CD4-positive, alpha-beta T cell treated with Interleukin-12 subunit alpha and Interleukin-12 subunit beta, for 1 hour (primary cell): ENCODE data around the gene MRPS5.
"Not testable (repeated sequence)": the region's sequence is repeated elsewhere in the genome, so short reads cannot be mapped to it uniquely, and the experiment has no call there.

Source experiments
- DNase-seq: peaks from one replicate; pipeline ENCODE4 v3.0.0-alpha.2; 2020

Gene MRPS5

DNA sequence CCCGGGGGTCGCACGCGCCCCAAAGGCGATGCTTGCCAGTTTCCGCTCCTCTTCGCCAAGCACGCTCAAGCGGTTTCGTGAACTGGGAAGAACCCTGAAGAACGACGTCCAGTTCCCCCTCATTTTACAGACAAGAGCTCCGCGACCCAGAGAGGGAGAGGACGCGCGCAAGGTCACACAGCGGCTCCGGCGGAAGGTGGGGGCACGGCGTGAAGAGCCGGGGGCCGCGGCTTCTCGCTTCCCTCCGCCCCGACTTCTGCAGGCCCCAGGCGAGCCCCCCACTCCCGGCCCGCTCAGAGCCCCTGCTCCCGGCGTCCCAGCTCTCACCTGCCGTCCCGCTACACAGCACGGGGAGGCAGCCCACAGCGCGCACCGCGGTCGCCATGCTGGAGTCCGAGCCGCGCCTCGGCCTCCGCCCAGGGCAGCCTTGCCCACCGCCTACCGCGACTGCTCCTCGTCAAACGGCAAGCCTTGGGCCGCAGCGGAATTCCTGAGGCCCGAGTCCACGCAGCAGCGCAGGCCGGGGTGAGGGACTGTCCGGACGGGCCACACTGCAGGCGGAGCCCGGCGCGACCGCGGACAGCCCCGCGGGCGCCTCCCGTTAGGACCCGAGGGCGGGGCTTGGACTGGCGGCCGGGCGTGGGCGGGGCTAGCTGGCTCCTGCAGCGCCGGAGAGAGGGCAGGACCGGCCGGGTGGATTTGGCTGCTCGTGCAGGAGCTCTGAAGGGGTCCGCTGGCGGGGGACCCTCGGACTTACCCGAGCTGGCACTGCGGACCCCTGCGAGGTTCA lies at the start of gene MRPS5:
MRPS5 (minus strand) TSS at position 402 of the 790 bp plus-strand sequence; CDS start at position 385, 17 bp downstream.
- DNase-seq: peak; percentile 84

DNA sequence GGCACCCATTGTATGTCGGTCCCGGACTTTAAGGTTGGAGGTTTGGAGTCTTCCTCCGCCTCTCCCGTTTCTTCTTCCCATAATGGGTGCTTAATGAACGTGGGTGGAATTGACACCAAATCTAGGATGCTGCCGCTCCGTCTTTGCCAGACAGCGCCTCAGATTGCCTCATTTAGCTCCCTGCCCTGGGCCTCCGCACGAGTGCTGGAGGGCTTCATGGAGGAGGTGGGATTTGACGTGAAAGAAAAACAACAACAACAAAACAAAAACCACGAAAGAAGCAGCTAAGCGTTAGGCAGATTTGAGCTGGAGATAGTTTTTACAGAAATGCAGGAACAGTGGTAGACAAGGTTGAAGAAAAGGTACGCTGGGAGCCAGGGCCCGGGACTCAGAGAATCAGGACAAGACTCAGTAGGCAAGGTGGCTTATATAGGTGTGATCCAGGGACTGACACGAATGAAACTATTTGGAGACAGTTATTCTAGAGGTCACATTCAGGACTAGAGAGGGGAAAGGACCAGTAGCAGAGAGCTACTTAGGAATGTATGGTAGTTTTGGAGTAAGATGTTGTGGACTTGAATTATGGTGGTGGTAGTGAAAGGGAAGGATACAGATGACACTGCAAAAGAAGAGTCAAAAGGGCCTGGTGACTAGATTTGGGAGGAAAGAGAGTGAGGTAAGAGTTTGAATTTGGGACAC lies 44.6 kb upstream of the MRPS5 start:
- no peak for DNase-seq

DNA sequence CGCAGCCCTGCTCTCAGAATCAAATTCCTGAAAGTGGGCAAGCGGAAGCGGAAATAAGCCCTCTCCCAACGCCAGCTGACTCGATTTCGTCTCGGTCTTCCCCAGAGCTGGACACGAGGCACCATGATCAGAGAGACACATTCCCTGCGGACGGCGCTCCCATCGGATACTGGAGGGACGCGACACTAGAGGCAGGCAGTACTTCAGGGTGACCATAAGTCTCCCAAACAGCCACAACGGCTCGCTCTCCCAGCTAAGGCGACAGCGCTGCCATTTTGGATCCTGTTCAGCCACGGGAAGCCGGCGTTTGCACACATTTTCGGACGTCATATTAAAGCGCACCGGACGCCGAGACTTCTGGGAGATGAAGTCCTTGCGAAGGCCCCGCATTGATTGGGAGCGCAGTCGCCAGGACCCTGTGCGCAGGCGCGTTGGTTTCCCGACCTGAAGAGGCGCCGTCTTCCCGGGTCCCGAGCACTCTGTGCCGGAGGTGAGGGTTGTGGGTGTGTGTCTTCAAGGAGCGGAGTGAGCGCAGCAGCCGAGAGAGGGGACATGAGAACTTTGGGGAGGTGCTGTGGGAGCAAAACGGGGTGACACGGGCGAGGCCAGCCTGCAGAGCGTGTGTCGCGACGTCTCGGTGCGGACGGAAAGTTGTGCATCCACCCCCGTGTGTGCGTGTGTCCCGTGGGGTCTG lies 43.9 kb upstream of the MRPS5 start, which contains the start of gene ZNF2:
ZNF2 (plus strand) TSS at position 439 of the 694 bp plus-strand sequence. CDS start 10,418 bp downstream, outside the sequence.
- DNase-seq: peak; percentile 96

DNA sequence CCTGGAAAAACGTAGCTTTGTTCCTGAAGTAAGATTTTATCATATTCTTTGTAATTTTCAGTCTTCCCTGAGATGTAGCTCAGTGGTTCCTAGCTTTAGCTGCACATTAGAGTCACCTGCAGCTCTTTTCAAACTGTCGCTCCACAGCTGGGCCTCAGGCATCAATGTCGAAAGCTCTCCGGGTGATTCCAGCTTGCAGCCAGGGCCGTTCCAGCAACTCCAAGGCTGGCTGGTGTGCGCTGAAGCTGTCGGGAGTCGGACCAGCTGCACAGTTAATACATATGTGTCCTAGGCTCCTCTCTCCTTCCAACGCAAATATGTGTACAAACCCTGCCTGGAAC lies 43.4 kb upstream of the MRPS5 start:
- no peak for DNase-seq

DNA sequence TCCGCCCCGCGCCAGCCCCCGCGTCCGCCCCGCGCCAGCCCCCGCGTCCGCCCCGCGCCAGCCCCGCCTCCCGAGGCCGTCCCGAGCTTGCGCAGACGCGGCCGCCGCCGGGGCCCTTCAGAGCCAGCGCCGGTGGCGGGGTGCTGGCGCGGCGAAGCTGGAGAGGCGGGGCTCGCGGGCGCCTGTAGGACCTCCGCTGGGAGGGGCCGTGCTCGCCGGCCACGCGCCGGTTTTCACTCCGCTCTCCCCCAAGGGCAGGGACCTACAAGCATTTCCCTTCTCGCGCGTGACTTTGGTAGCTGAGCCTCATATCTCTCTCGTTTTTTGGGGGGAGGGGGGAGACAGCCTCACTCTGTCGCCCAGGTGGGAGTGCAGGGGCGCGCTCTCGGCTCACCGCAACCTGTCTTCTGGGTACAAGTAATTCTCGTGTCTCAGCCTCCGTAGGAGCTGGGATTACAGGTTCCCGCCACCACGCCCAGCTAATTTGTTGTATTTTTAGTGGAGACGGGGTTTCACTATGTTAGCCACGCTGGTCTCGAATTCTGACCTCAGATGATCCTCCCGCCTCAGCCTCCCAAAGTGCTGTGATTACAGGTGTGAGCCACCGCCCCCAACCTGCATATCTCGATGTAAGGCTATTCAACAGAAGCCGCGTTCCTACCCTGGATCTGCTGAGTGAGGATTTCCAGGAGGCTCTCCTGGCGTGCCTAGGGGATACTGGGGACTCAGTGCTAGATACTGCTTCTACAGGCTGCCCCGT lies 38.3 kb upstream of the MRPS5 start, which contains the start of gene ZNF514:
ZNF514 (minus strand) TSS at position 159 of the 760 bp plus-strand sequence. CDS start 6,595 bp downstream, outside the sequence.
- peak; percentile 84 for DNase-seq

DNA sequence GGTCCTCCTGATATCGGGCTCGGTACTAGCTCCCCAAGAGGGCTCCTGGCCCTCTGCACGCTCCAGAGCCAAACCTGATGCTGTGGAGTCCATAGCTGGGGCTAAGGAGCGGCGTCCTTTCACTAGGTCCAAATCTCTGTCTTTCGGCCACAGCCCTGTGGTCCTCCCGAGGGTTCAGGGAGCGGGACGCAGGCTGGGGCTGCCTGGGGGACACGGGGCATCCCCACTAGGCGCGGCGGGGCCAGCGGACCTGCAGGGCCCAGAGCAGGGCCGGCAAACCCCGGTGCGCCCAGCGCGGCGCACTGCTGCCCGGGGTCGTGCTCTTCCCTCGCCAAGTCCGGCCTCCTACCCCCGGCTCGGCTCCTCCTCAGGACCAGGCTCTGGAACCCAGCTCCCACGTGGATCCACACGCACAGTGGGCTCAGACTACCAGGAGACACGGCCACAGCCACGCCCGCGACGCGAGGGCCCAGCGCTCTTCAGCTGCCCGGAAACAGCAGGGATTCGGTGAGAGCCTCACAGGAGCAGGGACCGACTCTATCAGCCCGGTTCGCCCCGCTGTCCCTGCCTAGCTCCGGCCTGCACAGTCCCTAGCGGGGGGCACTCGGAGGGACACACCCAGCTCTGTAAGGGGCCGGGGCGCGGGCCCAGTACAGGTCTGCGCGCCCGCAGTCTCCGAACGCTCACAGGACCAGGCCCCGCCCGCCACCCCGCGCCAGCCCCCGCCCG lies 37.4 kb upstream of the MRPS5 start:
- no peak for DNase-seq

DNA sequence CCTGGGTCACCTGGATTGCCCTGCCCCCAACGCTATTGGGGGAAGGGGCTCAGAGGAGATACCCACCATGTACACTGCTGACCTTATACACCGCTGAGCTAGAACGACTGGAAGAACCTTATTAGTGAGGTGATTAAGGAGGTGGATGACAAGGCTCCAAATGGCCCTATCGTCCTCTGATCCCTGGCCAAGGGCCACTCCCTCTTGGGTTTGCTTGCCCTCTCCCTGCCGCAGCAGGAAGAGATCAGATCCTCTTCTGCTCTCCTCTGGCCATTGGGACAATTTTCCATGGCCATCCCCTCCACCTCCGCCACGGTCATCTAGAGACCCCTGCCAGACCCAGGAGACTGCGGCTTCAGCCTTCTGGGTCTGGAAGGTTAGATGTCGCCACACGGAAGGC lies 36.8 kb upstream of the MRPS5 start:
- DNase-seq: no peak

DNA sequence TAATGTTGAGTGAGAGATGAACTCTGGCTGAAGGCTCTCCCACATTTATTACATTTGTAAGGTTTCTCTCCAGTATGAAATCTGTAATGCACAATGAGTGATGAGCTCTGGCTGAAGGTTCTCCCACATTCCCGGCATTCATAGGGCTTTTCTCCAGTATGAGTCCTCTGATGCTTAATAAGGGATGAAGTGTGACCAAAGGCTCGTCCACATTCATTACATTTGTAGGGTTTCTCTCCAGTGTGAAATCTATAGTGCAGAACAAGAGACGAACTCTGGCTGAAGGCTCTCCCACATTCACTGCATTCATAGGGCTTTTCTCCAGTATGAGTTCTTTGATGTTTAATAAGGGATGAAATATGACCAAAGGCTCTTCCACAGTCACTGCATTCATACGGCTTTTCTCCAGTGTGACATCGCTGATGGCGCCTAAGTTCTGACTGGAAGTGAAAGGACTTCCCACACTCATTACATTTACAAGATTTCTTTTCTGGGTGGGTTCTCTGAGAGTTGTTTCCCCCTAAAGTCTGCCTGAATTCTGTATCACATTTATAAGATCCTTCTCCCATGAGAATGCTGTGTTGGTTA lies 27.9 kb upstream of the MRPS5 start:
- no peak for DNase-seq

DNA sequence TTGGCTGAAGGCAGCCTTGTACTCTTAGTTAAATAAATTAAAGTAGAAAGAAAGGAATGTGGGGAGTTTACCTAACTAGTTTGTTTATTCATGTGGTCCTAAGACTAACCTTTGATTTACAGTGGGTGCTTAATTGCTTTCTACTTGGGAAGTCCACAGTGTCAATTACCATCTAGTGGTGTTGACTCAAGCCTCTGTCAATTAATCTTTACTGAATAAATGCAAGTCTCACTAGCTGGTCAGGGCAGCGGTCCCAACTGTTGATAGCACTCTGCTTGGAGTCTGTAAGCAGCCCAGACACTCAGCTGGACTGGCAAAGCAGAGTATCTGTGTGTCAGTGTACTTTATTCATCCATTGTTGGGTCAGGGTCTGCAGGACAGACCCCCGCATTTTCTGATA lies 22.2 kb upstream of the MRPS5 start:
- DNase-seq: no peak

DNA sequence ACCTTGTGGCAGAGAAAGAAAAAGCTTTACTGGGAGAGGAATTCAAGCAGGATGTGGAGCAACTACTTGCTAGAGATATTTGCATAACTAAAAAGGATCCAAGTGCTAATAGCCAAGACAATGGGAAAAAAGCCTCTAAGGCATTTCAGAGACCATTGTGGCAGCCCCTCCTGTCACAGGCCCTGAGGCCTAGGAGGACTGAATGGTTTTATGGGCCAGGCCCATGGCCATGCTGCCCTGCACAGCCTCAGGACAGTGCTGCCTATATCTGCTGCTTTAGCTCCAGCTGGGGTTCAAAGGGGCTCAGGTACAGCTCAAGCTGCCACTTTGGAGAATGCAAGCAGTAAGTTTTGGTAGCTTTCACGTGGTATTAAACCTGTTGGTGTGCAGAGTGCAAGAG lies 17.1 kb upstream of the MRPS5 start:
- no peak for DNase-seq

DNA sequence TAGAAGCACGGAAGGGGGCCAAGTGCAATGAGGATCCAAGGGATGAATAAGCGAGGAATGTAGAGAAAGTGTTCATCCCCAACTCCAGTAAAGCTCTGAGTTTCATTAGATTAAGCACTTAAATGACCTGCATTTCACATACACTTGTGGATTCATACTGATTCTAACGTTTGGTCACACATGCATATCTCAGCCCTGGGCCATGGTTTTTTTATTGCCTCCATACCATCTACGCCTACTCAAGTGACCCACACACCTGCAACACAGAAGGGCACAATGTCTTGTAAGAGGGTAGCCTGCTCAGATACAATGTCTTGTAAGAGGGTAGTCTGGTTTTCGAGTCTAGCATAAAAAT lies 566 bp upstream of the MRPS5 start:
- no peak for DNase-seq

DNA sequence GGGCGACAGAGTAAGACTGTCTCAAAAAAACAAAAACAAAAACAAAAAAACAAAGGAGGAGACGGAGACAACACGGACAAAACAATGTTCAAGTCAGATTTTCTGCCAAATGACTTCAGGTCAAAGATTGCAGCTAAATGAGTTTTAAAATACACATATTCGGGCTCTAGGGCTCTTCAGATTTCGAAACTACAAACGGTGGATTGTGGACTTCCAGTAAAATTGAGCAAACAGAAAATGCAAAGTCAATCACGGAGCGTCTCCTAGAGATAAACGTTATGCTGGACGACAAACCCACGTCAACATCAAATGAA lies 558 bp downstream of the MRPS5 start:
- DNase-seq: no peak

DNA sequence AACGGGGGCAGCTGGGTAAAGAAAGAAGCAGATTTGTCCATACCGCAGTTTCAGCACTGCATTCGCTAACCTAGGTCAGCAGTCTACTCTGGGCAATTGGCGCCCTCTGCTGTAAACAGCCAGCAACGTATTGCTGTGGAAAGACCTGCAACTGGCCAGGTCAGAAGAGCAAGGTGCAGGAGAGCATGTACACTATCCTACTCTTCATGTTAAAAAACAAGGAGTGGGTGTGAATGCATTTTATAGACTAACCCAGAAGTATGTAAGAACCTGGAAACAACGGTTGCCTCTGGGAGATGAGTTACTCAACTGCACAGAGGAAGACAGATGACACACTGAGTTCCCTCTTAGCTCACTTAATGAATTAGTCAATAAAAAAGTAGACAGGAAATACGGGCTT lies 6.2 kb downstream of the MRPS5 start:
- DNase-seq: peak; percentile 78

DNA sequence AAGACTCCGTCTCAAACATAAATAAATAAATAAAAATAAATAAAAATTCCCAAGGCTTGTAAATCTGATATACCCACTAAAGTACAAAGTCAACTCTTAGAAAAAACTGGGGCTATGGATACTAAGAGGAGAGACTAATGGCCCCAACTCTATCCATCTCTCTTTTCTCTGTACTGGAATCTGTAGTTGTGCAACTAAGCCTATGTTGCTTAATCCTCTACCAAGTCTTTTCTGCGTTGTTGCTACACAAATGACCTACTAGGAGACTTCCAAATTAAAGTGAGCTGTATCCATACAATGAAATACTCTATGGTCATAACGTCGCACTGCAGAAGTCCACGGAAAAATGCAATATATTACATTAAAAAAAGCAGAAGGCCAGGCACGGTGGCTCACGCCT lies 8.1 kb downstream of the MRPS5 start:
- DNase-seq: no peak

DNA sequence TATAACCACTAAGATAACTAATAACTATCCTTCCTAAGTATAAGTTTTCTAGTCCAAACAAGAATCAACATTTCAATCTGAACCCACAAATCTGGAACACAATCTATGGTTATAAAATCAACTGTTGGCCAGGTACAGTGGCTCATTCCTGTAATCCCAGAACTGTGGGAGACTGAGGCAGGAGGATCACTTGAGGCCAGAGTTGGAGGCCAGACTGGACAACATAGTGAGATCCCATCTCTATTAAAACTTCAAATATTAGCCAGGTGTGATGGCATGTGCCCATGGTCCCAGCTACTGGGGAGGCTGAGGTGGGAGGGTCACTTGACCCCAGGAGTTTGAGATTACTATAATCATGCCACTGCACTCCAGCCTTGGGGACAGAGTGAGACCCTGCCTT lies 11.2 kb downstream of the MRPS5 start:
- DNase-seq: no peak

DNA sequence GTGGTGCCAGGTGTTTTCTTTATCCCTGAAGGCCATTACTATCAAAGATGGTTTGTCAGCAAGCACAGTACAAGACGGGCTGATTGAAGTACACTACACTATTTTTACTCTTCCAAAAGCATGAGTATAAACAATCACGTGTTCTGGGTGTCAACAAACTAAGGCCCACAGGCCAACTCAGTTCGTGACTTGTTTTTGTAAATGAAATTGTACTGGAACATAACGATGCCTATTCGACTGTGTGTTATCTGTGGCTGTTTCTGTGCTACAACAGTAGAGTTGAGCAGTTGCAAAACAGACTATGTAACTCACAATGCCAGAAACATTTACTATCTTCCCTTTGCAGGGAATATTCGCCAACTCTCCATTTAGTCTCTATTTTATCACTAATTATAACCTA lies 12.3 kb downstream of the MRPS5 start:
- DNase-seq: no peak

DNA sequence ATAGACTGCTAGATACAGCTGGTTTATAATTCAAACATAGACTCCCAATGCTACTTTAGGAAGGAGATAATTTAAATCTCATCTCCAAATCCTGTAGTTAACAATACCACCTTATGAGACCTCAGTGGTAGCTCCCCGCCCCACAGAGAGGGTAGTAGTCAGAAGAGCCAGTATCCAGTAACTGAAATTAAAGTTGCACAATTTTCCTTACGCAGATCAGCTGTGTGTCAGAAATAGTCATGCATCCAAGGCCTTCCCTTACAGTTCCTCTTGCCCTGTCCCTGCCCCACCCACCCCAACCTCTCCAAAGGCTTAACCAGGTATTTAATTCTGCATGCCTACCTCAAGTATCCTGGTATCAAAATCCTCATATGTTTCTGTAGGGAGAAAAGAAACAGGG lies 15.5 kb downstream of the MRPS5 start:
- DNase-seq: no peak

DNA sequence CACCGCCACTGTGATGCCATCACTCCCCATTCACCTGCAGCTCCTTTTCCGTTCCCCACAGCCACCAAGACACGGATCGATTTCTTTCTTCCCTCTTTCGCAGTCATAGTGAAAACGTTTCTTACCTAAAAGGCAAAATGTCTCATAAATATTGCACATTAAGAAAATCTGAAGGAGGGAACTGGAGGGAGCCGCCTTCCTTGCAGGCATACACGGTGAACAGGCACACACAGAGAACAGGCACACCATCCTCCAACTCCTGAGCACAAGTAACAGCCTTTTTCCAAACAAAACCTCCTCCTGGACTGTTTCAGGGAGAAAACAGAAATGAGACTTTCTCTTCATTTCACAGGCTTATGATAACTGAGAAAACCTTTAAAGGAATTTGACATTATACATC lies 17.0 kb downstream of the MRPS5 start:
- DNase-seq: no peak

DNA sequence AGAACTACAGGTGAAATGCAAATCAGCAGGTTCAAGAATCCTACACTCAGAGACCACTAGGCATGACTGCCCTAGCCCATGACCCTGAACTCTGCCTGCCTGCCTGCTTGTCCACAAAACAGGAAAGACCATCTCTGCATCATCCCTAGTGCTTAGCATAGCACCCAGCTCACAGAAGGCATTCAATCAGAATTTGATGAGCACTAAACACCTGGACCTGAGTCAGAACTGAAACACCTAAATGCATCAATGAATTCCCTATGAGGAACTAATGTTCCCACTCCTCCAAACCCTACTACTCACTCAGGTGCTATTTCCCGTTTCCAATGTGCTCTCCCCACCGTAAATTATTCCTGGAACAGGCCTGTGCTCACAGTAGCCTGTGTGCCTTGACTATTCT lies 21.7 kb downstream of the MRPS5 start:
- DNase-seq: no peak

DNA sequence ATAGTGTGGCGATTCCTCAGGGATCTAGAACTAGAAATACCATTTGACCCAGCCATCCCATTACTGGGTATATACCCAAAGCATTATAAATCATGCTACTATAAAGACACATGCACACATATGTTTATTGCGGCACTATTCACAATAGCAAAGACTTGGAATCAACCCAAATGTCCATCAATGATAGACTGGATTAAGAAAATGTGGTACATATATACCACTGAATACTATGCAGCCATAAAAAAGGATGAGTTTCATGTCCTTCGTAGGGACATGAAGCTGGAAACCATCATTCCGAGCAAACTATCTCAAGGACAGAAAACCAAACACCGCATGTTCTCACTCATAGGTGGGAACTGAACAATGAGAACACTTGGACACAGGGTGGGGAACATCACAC lies 23.3 kb downstream of the MRPS5 start:
- DNase-seq: not testable (repeated sequence)

DNA sequence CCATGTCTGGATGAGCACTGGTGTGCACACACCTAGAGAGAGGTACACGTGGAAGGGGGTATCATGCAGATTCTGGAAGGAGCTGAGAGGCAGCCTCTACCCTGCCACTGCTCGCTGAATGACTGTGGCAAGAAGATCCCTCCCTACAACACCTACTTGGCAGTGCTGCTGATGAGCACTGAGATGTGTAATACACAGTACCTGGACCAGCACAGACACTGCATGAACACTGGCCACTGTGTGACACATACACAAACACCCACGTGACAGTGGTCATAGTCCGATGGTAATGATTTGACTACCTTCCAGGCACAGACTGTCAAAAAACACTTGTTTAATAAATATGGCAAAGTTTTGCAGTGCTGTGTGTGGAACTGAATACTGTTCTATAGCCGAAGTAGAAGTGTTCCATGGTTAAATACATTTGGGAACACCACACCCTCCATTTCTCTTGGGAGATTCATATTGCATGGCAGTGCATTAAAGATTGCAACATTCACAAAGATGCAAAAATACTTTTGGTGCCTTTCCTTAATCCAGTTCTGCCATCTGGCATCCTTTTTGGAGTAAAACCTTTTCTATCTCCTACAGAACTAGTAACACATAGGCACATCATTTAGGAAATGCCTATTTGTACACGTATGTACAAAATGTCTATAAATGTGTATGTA lies 29.6 kb downstream of the MRPS5 start:
- no peak for DNase-seq

DNA sequence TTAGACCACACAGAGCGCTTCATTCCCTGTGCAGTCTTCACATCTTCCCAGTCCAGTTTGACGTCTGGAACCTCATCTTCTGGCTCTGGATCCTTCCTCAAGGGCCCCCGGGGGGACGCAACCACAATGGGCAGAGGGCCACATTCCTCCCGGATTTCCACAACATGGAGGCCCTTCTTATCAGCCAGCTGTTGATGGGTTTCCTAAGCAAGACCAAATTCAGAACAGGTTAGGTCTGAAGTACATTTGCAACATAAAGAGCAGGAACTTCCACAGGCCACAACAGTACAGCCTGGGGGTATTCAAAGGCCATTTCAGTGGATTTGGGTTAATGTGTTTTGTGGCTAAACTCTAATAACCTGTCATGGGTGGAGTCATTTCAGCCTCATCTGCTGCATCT lies 34.2 kb downstream of the MRPS5 start:
- DNase-seq: no peak
